Loucy (cell line): Measurements from ENCODE around the gene DPH6.

Source experiments
- H2AFZ ChIP-seq: fragments of 200-600 bp; sonication (generic); 2 replicates; pipeline ENCODE4 v1.6.0; 2016; ENCODE audit warnings: antibody characterized with exemption, mild to moderate bottlenecking, low read length, moderate library complexity
- H3F3A ChIP-seq: fragments of 200-600 bp; 2 replicates; pipeline ENCODE4 v1.6.0; 2016; ENCODE audit warnings: antibody characterized with exemption, low read depth, mild to moderate bottlenecking
- H3K27me3 ChIP-seq: fragments of 200-600 bp; sonication (generic); 2 replicates; pipeline ENCODE4 v1.6.1; 2014; ENCODE audit warnings: low read length, mild to moderate bottlenecking; ENCODE audit not compliant: insufficient read depth, poor library complexity, severe bottlenecking
- H3K36me3 ChIP-seq: fragments of 200-600 bp; sonication (generic); 2 replicates; pipeline ENCODE4 v1.6.1; 2016; ENCODE audit warnings: low read length; ENCODE audit not compliant: insufficient read depth
- H3K4me1 ChIP-seq: fragments of 200-600 bp; sonication (generic); 2 replicates; pipeline ENCODE4 v1.5.1; 2014; ENCODE audit warnings: low read length, mild to moderate bottlenecking; ENCODE audit not compliant: insufficient read depth, poor library complexity, severe bottlenecking
- H3K4me2 ChIP-seq: fragments of 200-600 bp; sonication (generic); 2 replicates; pipeline ENCODE4 v1.6.0; 2014; ENCODE audit warnings: antibody characterized with exemption, low read length, low read depth, mild to moderate bottlenecking; ENCODE audit not compliant: poor library complexity, severe bottlenecking
- H3K4me3 ChIP-seq: fragments of 200-600 bp; sonication (generic); 2 replicates; pipeline ENCODE4 v1.5.1; 2014; ENCODE audit warnings: low read length, mild to moderate bottlenecking, mixed read lengths; ENCODE audit not compliant: poor library complexity, severe bottlenecking
- H3K79me2 ChIP-seq: fragments of 200-600 bp; sonication (generic); 2 replicates; pipeline ENCODE4 v1.6.1; 2014; ENCODE audit warnings: low read length; ENCODE audit not compliant: insufficient read depth
- H3K9ac ChIP-seq: fragments of 200-600 bp; sonication (generic); 2 replicates; pipeline ENCODE4 v1.6.0; 2014; ENCODE audit warnings: mild to moderate bottlenecking, low read depth, low read length, moderate library complexity; ENCODE audit not compliant: poor library complexity, severe bottlenecking
- H3K9me2 ChIP-seq: fragments of 200-600 bp; sonication (generic); replicated peaks from 2 replicates; pipeline ENCODE4 v1.6.1; 2016; ENCODE audit warnings: low read depth, low read length, mixed read lengths
- H3K9me3 ChIP-seq: fragments of 200-600 bp; sonication (generic); 2 replicates; pipeline ENCODE4 v1.6.1; 2014; ENCODE audit warnings: mild to moderate bottlenecking, antibody characterized with exemption, low read length, low read depth; ENCODE audit not compliant: insufficient read depth
- H4K20me1 ChIP-seq: fragments of 200-600 bp; sonication (generic); 2 replicates; pipeline ENCODE4 v1.6.0; 2014; ENCODE audit warnings: antibody characterized with exemption, low read length, mild to moderate bottlenecking; ENCODE audit not compliant: insufficient read depth, poor library complexity, severe bottlenecking
- EZH2phosphoT487 ChIP-seq: fragments of 200-600 bp; IDR thresholded peaks from 2 replicates; pipeline ENCODE4 v1.6.1; 2018; ENCODE audit warnings: antibody characterized with exemption, mild to moderate bottlenecking, moderate library complexity, borderline replicate concordance
- TF ChIP-seq, protein P1 (sequence below): fragments of 200-600 bp; sonication (generic); conservative IDR thresholded peaks from 2 replicates; pipeline ENCODE4 v1.5.1; 2014; ENCODE audit warnings: mild to moderate bottlenecking, antibody characterized with exemption, low read length

The DPH6 gene

DNA sequence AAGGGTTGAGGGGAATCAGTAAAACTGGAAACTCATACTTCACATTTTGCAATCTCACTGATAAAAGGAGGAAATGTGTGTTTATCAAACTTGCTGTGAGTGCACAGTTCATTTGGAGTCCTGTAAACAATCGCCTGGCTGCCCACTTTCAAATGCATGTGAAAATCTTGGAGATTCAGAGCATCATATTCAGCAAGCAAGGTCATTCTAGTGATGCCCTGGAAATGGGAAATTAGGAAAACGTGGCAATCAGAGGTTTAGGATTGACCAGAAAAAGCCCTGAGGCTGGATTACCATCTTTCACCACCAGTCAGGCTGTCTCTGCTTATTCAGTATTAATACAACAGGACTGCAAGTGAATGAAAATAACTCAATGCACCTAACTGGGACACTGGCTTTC is 23.9 kb downstream of the DPH6 start:
- Histone ChIP-seq H3K36me3 (no peaks in the 10 kb centered on the region), H3K79me2 (no peaks in the 10 kb centered on the region), H3K4me3 (no peak overlapping the region), H3K9me3 (no peaks in the 10 kb centered on the region), H3F3A (no peaks in the 10 kb centered on the region), H3K9me2 (no peaks in the 10 kb centered on the region), H3K9ac (no peak overlapping the region), H2AFZ (no peak overlapping the region), H4K20me1 (no peaks in the 10 kb centered on the region), H3K4me2 (no peak overlapping the region), H3K4me1 (no peaks in the 10 kb centered on the region), H3K27me3 (no peaks in the 10 kb centered on the region)
- TF ChIP-seq, protein P1, sequence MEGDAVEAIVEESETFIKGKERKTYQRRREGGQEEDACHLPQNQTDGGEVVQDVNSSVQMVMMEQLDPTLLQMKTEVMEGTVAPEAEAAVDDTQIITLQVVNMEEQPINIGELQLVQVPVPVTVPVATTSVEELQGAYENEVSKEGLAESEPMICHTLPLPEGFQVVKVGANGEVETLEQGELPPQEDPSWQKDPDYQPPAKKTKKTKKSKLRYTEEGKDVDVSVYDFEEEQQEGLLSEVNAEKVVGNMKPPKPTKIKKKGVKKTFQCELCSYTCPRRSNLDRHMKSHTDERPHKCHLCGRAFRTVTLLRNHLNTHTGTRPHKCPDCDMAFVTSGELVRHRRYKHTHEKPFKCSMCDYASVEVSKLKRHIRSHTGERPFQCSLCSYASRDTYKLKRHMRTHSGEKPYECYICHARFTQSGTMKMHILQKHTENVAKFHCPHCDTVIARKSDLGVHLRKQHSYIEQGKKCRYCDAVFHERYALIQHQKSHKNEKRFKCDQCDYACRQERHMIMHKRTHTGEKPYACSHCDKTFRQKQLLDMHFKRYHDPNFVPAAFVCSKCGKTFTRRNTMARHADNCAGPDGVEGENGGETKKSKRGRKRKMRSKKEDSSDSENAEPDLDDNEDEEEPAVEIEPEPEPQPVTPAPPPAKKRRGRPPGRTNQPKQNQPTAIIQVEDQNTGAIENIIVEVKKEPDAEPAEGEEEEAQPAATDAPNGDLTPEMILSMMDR: no peak
- no peak for TF ChIP-seq EZH2phosphoT487

DNA sequence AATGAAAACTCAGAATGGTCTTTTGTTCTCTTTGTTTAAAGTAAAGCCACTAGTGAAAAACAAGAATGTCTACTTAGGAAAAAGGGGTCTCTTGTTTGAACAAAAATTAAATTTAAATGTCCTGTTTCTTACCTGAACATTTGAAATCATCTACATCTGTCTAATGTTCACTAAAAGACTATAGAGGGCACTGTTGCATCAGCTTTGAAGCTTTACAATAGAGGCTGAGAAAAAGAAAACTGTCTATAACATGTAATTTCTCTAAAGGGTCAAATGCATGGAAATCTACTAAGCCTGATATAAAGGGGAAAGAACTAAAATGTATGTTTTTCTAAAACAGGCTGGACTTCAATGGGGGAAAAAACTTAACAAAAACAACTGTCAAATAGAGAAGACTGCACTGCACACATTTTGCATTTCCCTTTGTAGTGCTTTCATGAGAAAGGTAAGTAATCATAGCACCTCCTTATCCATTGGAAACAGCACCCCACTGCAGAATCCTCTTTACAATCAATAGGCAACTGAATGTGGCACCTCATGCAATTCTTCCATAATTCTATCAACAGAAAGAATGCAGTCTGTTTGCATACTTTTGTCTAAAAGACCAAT is 26.3 kb downstream of the DPH6 start:
- H3K9ac ChIP-seq: no peak overlapping the region
- H3K4me2 ChIP-seq: no peak overlapping the region

DNA sequence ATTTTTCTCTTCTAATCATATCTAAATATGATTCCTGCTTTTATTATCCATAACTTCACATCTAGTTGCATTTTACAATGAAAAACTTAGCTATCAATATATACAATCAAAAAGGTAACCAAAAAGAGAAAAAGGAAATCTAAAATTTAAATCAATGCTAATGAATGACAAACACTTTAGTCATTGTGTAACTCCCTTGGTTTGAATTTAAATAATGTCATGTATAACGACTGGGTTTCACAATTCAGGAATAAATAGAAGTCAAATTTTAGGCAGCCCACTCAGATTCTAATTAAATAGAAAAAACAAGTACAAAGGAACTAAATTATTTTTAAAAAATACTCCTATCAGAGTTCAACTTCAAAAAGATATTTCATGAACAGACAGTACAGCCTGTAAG is 26.9 kb downstream of the DPH6 start:
- H3K9ac ChIP-seq: no peak overlapping the region
- no peak overlapping the region for H3K4me3 ChIP-seq
- no peaks in the 10 kb centered on the region for H3K36me3 ChIP-seq
- TF ChIP-seq EZH2phosphoT487: no peak
- TF ChIP-seq, protein P1: no peak
- no peak overlapping the region for H2AFZ ChIP-seq
- H3K27me3 ChIP-seq: no peaks in the 10 kb centered on the region
- no peaks in the 10 kb centered on the region for H3K9me3 ChIP-seq
- H3F3A ChIP-seq: no peaks in the 10 kb centered on the region
- no peaks in the 10 kb centered on the region for H4K20me1 ChIP-seq
- H3K4me1 ChIP-seq: no peaks in the 10 kb centered on the region
- H3K4me2 ChIP-seq: no peak overlapping the region
- no peaks in the 10 kb centered on the region for H3K9me2 ChIP-seq
- H3K79me2 ChIP-seq: no peaks in the 10 kb centered on the region

More for the DNA sequence above, 26.3 kb downstream of the DPH6 start:
- no peaks in the 10 kb centered on the region for H3K4me1 ChIP-seq
- no peak for TF ChIP-seq EZH2phosphoT487
- TF ChIP-seq, protein P1: peak; percentile 85
- H3K9me2 ChIP-seq: no peaks in the 10 kb centered on the region
- no peaks in the 10 kb centered on the region for H3K79me2 ChIP-seq
- H3K27me3 ChIP-seq: no peaks in the 10 kb centered on the region
- no peak overlapping the region for H3K4me3 ChIP-seq
- no peaks in the 10 kb centered on the region for H3K36me3 ChIP-seq
- no peaks in the 10 kb centered on the region for H3F3A ChIP-seq
- no peaks in the 10 kb centered on the region for H4K20me1 ChIP-seq
- no peak overlapping the region for H2AFZ ChIP-seq
- no peaks in the 10 kb centered on the region for H3K9me3 ChIP-seq
